Lower leg skin (tissue), 3 donors: ENCODE results near the gene RAD51B.

Experiments used
- POLR2A ChIP-seq, 2 donors: fragments of 450-650 bp; IDR thresholded peaks; one replicate each; pipeline ENCODE4 v1.6.1; 2016 to 2017; ENCODE audit warnings: antibody characterized with exemption in 2 of 2, mild to moderate bottlenecking in 1 of 2, moderate library complexity in 1 of 2
- TF ChIP-seq, protein P1 (sequence below), 3 donors: fragments of 450-650 bp; IDR thresholded peaks; one replicate each; pipeline ENCODE4 v1.5.1; 2016; ENCODE audit warnings: antibody characterized with exemption in 3 of 3, mild to moderate bottlenecking in 3 of 3, moderate library complexity in 2 of 3

DNA sequence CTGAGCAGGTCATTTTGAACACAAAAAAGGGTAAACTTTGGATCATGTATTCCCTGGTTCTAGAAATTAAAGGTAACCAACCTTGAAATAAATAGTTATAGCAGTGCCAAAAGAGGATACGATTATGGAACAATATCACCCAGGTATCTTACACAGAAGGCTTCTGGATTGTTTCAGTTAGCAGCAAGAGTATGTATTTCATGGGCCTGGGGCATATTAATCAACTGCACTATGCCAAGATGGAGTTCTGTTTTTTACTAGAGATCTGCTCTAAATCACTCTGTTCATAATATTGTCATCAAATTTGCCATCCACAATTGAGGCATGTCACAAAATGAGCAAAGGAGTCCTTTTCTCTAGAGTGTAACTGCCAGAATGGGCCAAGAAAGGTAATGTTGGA is 357.1 kb downstream of the RAD51B start:
- no peak for TF ChIP-seq POLR2A (IDR thresholded peaks at IDR 0.05)
- TF ChIP-seq, protein P1, sequence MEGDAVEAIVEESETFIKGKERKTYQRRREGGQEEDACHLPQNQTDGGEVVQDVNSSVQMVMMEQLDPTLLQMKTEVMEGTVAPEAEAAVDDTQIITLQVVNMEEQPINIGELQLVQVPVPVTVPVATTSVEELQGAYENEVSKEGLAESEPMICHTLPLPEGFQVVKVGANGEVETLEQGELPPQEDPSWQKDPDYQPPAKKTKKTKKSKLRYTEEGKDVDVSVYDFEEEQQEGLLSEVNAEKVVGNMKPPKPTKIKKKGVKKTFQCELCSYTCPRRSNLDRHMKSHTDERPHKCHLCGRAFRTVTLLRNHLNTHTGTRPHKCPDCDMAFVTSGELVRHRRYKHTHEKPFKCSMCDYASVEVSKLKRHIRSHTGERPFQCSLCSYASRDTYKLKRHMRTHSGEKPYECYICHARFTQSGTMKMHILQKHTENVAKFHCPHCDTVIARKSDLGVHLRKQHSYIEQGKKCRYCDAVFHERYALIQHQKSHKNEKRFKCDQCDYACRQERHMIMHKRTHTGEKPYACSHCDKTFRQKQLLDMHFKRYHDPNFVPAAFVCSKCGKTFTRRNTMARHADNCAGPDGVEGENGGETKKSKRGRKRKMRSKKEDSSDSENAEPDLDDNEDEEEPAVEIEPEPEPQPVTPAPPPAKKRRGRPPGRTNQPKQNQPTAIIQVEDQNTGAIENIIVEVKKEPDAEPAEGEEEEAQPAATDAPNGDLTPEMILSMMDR (IDR thresholded peaks at IDR 0.05) = no peak
